Measurements from ENCODE around the gene CD200R1.

The CD200R1 gene

GRCh38 chr3:112884678-112885290 lies 90.1 kb downstream of the CD200R1 start:
- no peak for DNase-seq (ENCODE audit: low spot score)

- no peak for DNase-seq (ENCODE audit: low spot score)
Measured at GRCh38 chr3:112881891-112882290, 93.0 kb downstream of the CD200R1 start.

DNA sequence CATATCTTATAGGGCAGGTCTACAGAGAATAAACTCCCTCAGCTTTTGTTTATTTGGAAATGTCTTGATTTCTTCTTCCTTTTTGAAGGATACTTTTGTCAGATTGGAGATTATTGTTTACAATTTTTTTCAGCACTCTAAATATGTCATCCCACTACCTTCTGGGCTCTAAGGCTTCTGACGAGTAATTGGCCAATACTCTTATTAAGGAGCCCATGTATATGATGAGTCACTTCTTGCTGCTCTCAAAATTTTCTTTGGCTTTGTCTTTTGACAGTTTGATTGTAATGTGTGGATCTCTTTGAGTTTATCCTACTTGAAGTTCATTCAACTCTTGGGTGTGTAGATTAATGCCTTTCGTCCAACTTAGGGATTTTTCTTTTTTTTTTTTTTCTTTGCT lies 99.3 kb downstream of the CD200R1 start:
- DNase-seq (ENCODE audit: low spot score): no peak

DNA sequence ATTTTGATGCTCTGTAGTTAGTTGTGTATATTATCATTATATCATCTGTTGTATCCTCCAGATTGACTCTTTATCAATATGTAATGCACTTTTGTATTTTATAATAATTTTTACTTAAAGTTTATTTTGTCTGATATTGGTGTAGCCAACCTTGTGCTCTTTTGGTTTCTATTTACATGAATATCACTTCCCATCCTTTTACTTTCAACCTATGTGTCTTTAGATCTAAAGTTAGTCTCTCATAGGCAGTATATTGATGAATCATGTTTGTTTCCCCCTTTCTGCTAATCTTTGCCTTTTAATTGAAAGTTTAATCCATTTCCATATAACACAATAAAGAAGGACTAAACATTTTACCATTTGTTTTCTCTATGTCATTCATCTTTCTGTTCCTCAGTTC lies 100.2 kb downstream of the CD200R1 start:
- DNase-seq (ENCODE audit: low spot score): no peak

DNA sequence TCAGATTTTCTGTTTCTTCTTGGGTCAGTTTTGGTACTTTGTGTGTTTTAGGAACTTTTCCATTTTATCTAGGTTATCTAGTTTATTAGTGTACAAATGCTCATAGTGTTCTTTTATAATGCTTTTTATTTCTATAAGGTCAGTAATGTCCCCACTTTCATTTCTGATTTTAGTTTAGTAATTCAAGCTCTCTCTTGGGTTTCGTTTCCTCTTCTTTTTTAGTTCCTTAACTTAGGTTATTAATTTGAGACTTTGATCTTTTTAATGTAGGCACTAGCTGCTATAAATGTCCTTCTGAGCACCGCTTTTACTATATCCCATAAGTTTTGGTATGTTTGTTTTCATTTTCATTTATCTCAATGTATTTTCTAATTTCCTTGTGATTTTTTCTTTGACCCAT lies 101.3 kb downstream of the CD200R1 start:
- DNase-seq (ENCODE audit: low spot score): no peak

- no peak for DNase-seq (ENCODE audit: low spot score)
Measured at GRCh38 chr3:112871735-112872134, 103.2 kb downstream of the CD200R1 start.
